Measurements from ENCODE around the gene SLC24A3. TPM values are rescaled to one million over a fixed set of nuclear protein-coding genes. Genes with fewer than 3 reads are reported as not detected.

SLC24A3 gene
- total RNA-seq, 2 experiments from 2014 or later = not detected

GRCh38 chr20:19453862-19454261, 241.4 kb downstream of the SLC24A3 start:
- CTCF ChIA-PET (ENCODE audit: unreplicated experiment) = no interaction called here
- DNase-seq (ENCODE audit: low spot score) = no peak
- no peak for TF ChIP-seq CTCF (conservative IDR thresholded peaks at IDR 0.05; ENCODE audit: low read length)
- H2AFZ ChIP-seq (ENCODE audit: low read length) = no peak overlapping the region
- H3K4me2 ChIP-seq (ENCODE audit: low read length) = no peak overlapping the region
- no peaks in the 10 kb centered on the region for H3K4me1 ChIP-seq (ENCODE audit: insufficient read depth, low read length, poor library complexity, severe bottlenecking)
- H3K79me2 ChIP-seq (ENCODE audit: insufficient read depth, low read depth, low read length) = no peaks in the 10 kb centered on the region
- intact Hi-C loops (cut with micrococcal nuclease; ENCODE audit: unreplicated experiment) = no loop called here
- H3K4me3 ChIP-seq (ENCODE audit: low read depth, low read length, poor library complexity, severe bottlenecking) = no peak overlapping the region
- H3K36me3 ChIP-seq (ENCODE audit: insufficient read depth, low read length) = no peaks in the 10 kb centered on the region
- H3K9me2 ChIP-seq (ENCODE audit: insufficient read depth, low read length) = no peaks in the 10 kb centered on the region
- BruUV-seq (replicated peaks) = no TSS peak
- H4K20me1 ChIP-seq (ENCODE audit: insufficient read depth, low read length) = no peaks in the 10 kb centered on the region
- no peaks in the 10 kb centered on the region for H3K9me3 ChIP-seq (ENCODE audit: low read length)
- H3K27ac ChIP-seq (ENCODE audit: low read depth, low read length, poor library complexity, severe bottlenecking) = no peak overlapping the region
- POLR2A ChIA-PET = no interaction called here

GRCh38 chr20:19456595-19457395, 244.4 kb downstream of the SLC24A3 start:
- H3K9me2 ChIP-seq (ENCODE audit: insufficient read depth, low read length) = no peaks in the 10 kb centered on the region
- CTCF ChIA-PET (ENCODE audit: unreplicated experiment) = no interaction called here

More at GRCh38 chr20:19456595-19457395, 244.4 kb downstream of the SLC24A3 start:
- no peak overlapping the region for H3K27ac ChIP-seq (ENCODE audit: low read depth, low read length, poor library complexity, severe bottlenecking)
- H2AFZ ChIP-seq (ENCODE audit: low read length) = no peak overlapping the region
- no peaks in the 10 kb centered on the region for H3K9me3 ChIP-seq (ENCODE audit: low read length)
- H3K79me2 ChIP-seq (ENCODE audit: insufficient read depth, low read depth, low read length) = no peaks in the 10 kb centered on the region
- no peaks in the 10 kb centered on the region for H3K4me1 ChIP-seq (ENCODE audit: insufficient read depth, low read length, poor library complexity, severe bottlenecking)
- POLR2A ChIA-PET = no interaction called here
- BruUV-seq (replicated peaks) = no TSS peak
- intact Hi-C loops (cut with micrococcal nuclease; ENCODE audit: unreplicated experiment) = no loop called here
- H3K4me2 ChIP-seq (ENCODE audit: low read length) = no peak overlapping the region
- no peak for DNase-seq (ENCODE audit: low spot score)
- H4K20me1 ChIP-seq (ENCODE audit: insufficient read depth, low read length) = no peaks in the 10 kb centered on the region
- H3K36me3 ChIP-seq (ENCODE audit: insufficient read depth, low read length) = no peaks in the 10 kb centered on the region
- TF ChIP-seq CTCF (conservative IDR thresholded peaks at IDR 0.05; ENCODE audit: low read length) (no peak), EZH2phosphoT487 (IDR thresholded peaks at IDR 0.05; ENCODE audit: borderline replicate concordance, low read depth, low read length) (no peak)
- H3K4me3 ChIP-seq (ENCODE audit: low read depth, low read length, poor library complexity, severe bottlenecking) = no peak overlapping the region

All from OCI-LY7 (cell line).